Adrenal gland (tissue), 12 donors: ENCODE measurements around the gene SYNE1. TPM values are rescaled to one million over a fixed set of nuclear protein-coding genes. Genes with fewer than 3 reads are reported as not detected.

Experiments
- DNase-seq, 7 donors: peaks; one replicate each; pipeline ENCODE4 v3.0.0-alpha.2; 2019 to 2020
- H3K27ac ChIP-seq, 5 donors: fragments of 200-600 bp; sonication (generic) in 4 of 5; 1 replicate in 3 of 5; 2 replicates in 2 of 5; pipeline versions ENCODE4 v1.5.1 to v1.8.0; 2016 to 2020; ENCODE audit warnings: mild to moderate bottlenecking in 1 of 5
- H3K27me3 ChIP-seq: fragments of 200-600 bp; 2 replicates; pipeline ENCODE4 v1.8.0; 2021
- H3K36me3 ChIP-seq, 2 donors: fragments of 200-600 bp; replicated peaks in 1 of 2; 1 replicate in 1 of 2; 2 replicates in 1 of 2; pipeline versions ENCODE4 v1.5.1 to v1.8.0; 2018 to 2022
- H3K4me1 ChIP-seq, 2 donors: fragments of 200-600 bp; replicated peaks in 1 of 2; 1 replicate in 1 of 2; 2 replicates in 1 of 2; pipeline versions ENCODE4 v1.5.1 to v1.8.0; 2018 to 2021
- H3K4me3 ChIP-seq, 4 donors: fragments of 200-600 bp; sonication (generic) in 3 of 4; one replicate each; pipeline ENCODE4 v1.5.1; 2016 to 2018
- H3K9me3 ChIP-seq, 3 donors: fragments of 200-600 bp; sonication (generic) in 1 of 3; replicated peaks in 1 of 3; 1 replicate in 2 of 3; 2 replicates in 1 of 3; pipeline versions ENCODE4 v1.5.1 to v1.8.0; 2016 to 2021
- CTCF ChIP-seq, 6 experiments: fragments of 450-650 bp in 4 of 6; fragments of 200-600 bp in 2 of 6; sonication (generic) in 1 of 6; IDR thresholded peaks; 1 replicate in 5 of 6; 2 replicates in 1 of 6; pipeline versions ENCODE4 v1.5.1 to v1.8.0; 2016 to 2021; ENCODE audit warnings: antibody characterized with exemption in 6 of 6, mild to moderate bottlenecking in 2 of 6, moderate library complexity in 1 of 6
- POLR2A ChIP-seq, 2 donors: fragments of 450-650 bp; IDR thresholded peaks; one replicate each; pipeline ENCODE4 v1.6.1; 2017; ENCODE audit warnings: antibody characterized with exemption in 2 of 2, mild to moderate bottlenecking in 2 of 2, moderate library complexity in 1 of 2
- WGBS, 4 donors: extraction: QIAGEN DNeasy Blood & Tissue Kit in 2 of 4; methylation state at CpG; one replicate each; pipeline versions ENCODE4 v1.1.5 to v1.1.7; 2013 to 2017; 5-methylcytosine and 5-hydroxymethylcytosine counted together
- intact Hi-C, 2 donors: fragments of 100-400 bp; cut with DNase I; formaldehyde crosslinking; loops; one replicate each; pipeline versions ENCODE4 v1.14.1 to v1.15.0; 2022 to 2023
- polyA plus RNA-seq, 3 donors: library from polyadenylated mRNA; stranded (reverse); fragments of 200-250 nt in 2 of 3; fragments of 350-450 nt in 1 of 3; fragmentation: Illumina TruSeq in 1 of 3; extraction: RNeasy Lipid Tissue Mini Kit (QIAGEN cat#74804) in 1 of 3; gene quantifications; one replicate each; pipeline ENCODE4 v1.2.3, GENCODE V29; 2013 to 2014
- total RNA-seq, 9 donors: library from RNA; depleted of rRNA in 4 of 9; stranded (reverse); fragments of >200 nt in 4 of 9; fragments of 120-200 nt in 1 of 9; fragmentation: NEBNext Ultra II Directional in 1 of 9; extraction: Animal tissue kit (Norgen Biotek cat#: 25700) in 1 of 9; gene quantifications; one replicate each; pipeline versions ENCODE4 v1.1.0 to v1.2.4, GENCODE V29; 2013 to 2023
- donor health status: healthy with polysubstance abuse.
- donor health status: Bipolar disorder and iron deficiency.
- donor health status: DM: yes; HTN: yes; CAD: no.
- donor health status: DM: no; HTN: no; CAD: no.
- donor health status: DM: no; HTN: no; CAD: no.
- donor health status: DM: yes; HTN: yes; CAD: no.

Gene SYNE1
- total and polyA plus RNA-seq, 12 donors, result 29.0 to 170 (median 93.1) TPM

GRCh38 chr6:152314483-152314832, 322.7 kb downstream of the SYNE1 start:
- H3K27me3 ChIP-seq, result no peaks in the 10 kb centered on the region
- no peak for DNase-seq
- peaks cover 0 to 7% of the 10 kb centered on the region in 2 donors for H3K4me1 ChIP-seq
- H3K36me3 ChIP-seq, result peaks cover 0 to 41% of the 10 kb centered on the region in 2 donors
- no peak overlapping the region for H3K4me3 ChIP-seq
- intact Hi-C loops, result no loop called here
- TF ChIP-seq CTCF (IDR thresholded peaks at IDR 0.05), result no peak
- TF ChIP-seq POLR2A (IDR thresholded peaks at IDR 0.05), result no peak
- 90 to 98% (median 95%) methylated on average over 5 of the region's 5 CpGs for WGBS, 4 donors
- no peak overlapping the region for H3K27ac ChIP-seq
- H3K9me3 ChIP-seq, result no peaks in the 10 kb centered on the region

- no peaks in the 10 kb centered on the region for H3K27me3 ChIP-seq
- H3K36me3 ChIP-seq, result peaks cover 0 to 41% of the 10 kb centered on the region in 2 donors
- TF ChIP-seq POLR2A (IDR thresholded peaks at IDR 0.05), result no peak
- no peak for TF ChIP-seq CTCF (IDR thresholded peaks at IDR 0.05)
- WGBS, 4 donors, result 88 to 93% (median 89%) methylated on average over 10 of the region's 10 CpGs
- no peak overlapping the region for H3K4me3 ChIP-seq
- peaks cover 0 to 7% of the 10 kb centered on the region in 2 donors for H3K4me1 ChIP-seq
- H3K9me3 ChIP-seq, result no peaks in the 10 kb centered on the region
- peak overlapping the region in 1 of 5 donors; percentile 3 for H3K27ac ChIP-seq
- intact Hi-C loops, result no loop called here
- DNase-seq, result no peak
Measured at GRCh38 chr6:152313542-152314482, 323.4 kb downstream of the SYNE1 start.

- DNase-seq, result no peak
- TF ChIP-seq POLR2A (IDR thresholded peaks at IDR 0.05), result no peak
- no peak for TF ChIP-seq CTCF (IDR thresholded peaks at IDR 0.05)
- peaks cover 0 to 41% of the 10 kb centered on the region in 2 donors for H3K36me3 ChIP-seq
- 93 to 97% (median 96%) methylated on average over 2 of the region's 2 CpGs for WGBS, 4 donors
- no peaks in the 10 kb centered on the region for H3K9me3 ChIP-seq
- H3K4me3 ChIP-seq, result no peak overlapping the region
- intact Hi-C loops, result no loop called here
- H3K27ac ChIP-seq, result no peak overlapping the region
- H3K27me3 ChIP-seq, result no peaks in the 10 kb centered on the region
- H3K4me1 ChIP-seq, result peaks cover 0 to 7% of the 10 kb centered on the region in 2 donors
Measured at GRCh38 chr6:152312434-152312833, 324.7 kb downstream of the SYNE1 start.

- H3K4me3 ChIP-seq, result no peak overlapping the region
- TF ChIP-seq CTCF (IDR thresholded peaks at IDR 0.05), result no peak
Measured at GRCh38 chr6:152310371-152310954, 326.7 kb downstream of the SYNE1 start.

More at GRCh38 chr6:152310371-152310954, 326.7 kb downstream of the SYNE1 start:
- no peaks in the 10 kb centered on the region for H3K9me3 ChIP-seq
- H3K36me3 ChIP-seq, result peaks cover 0 to 35% of the 10 kb centered on the region in 2 donors
- no peak overlapping the region for H3K27ac ChIP-seq
- DNase-seq, result no peak
- H3K27me3 ChIP-seq, result no peaks in the 10 kb centered on the region
- H3K4me1 ChIP-seq, result peaks cover 0 to 7% of the 10 kb centered on the region in 2 donors
- WGBS, 4 donors, result 92 to 95% (median 93%) methylated on average over 7 of the region's 7 CpGs
- intact Hi-C loops, result no loop called here
